PFSK-1 (cell line): ENCODE results near the gene TTI1.

Experiments
- POLR2AphosphoS5 ChIP-seq: IDR thresholded peaks from 2 replicates; pipeline ENCODE4 v1.6.1; 2012; ENCODE audit warnings: low read depth, mild to moderate bottlenecking, control low read depth, low read length, moderate library complexity
- SIN3A ChIP-seq: IDR thresholded peaks from 2 replicates; pipeline ENCODE4 v1.6.1; 2012; ENCODE audit warnings: mild to moderate bottlenecking, low read length, moderate library complexity, borderline replicate concordance; ENCODE audit not compliant: insufficient read depth
- TAF1 ChIP-seq: IDR thresholded peaks from 2 replicates; pipeline ENCODE4 v1.6.1; 2012; ENCODE audit warnings: low read length, control low read depth, borderline replicate concordance; ENCODE audit not compliant: insufficient read depth

DNA sequence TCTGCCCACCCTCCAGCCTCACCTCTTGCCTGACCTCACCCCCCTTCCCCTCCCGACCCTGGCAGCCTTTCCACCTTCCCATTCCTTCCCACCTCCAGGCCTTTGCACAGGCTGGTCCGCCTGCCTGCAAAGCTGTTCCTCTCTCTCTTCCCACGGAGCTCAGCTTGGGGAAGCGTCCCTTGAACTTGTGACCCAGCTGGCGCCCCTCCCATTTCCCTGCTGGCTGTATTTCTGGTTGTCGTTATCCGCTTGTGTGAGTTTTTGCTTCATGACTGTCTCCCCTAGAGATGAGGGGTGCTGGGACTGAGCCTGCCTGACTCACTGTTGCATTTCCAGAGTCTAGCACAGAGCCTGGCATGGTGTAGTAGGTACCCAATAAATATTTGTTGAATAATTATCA lies 97.8 kb downstream of the TTI1 start:
- TF ChIP-seq SIN3A (no peak), POLR2AphosphoS5 (no peak), TAF1 (no peak)
